ENCODE results near the gene EMP3. TPM values are rescaled to one million over a fixed set of nuclear protein-coding genes. Genes with fewer than 3 reads are reported as not detected.
"Not testable (repeated sequence)": the region's sequence is repeated elsewhere in the genome, so short reads cannot be mapped to it uniquely, and the experiment has no call there.

Gene EMP3
- total and polyA plus RNA-seq, 2 experiments from 2014 or later = 32.5 to 160 TPM

DNA sequence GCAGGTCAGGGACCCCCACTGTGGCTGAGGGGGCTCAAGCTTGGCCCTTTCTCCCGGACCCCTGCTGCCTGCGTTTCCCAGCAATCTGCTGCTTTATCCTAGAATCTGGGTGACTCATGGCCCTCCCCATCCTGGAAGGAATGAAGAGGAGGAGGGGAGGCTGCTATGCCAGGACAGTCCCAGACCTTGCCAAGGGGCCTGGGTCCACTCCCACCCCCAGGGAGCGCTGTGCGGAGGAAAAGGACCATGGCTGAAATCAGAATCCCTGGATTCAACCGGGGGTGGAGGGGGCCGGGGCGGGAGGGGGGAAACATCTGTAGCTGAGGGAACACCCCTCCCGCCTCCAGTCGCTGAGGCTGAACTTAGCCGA, 35.0 kb upstream of the EMP3 start:
- TF ChIP-seq, protein P1, sequence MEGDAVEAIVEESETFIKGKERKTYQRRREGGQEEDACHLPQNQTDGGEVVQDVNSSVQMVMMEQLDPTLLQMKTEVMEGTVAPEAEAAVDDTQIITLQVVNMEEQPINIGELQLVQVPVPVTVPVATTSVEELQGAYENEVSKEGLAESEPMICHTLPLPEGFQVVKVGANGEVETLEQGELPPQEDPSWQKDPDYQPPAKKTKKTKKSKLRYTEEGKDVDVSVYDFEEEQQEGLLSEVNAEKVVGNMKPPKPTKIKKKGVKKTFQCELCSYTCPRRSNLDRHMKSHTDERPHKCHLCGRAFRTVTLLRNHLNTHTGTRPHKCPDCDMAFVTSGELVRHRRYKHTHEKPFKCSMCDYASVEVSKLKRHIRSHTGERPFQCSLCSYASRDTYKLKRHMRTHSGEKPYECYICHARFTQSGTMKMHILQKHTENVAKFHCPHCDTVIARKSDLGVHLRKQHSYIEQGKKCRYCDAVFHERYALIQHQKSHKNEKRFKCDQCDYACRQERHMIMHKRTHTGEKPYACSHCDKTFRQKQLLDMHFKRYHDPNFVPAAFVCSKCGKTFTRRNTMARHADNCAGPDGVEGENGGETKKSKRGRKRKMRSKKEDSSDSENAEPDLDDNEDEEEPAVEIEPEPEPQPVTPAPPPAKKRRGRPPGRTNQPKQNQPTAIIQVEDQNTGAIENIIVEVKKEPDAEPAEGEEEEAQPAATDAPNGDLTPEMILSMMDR (IDR thresholded peaks at IDR 0.05; ENCODE audit: low read depth, low read length) = peak; percentile 21
- no peaks in the 10 kb centered on the region for H3K27me3 ChIP-seq
- peaks cover 10% of the 10 kb centered on the region for H3K36me3 ChIP-seq
- H3K4me1 ChIP-seq (ENCODE audit: low read depth) = no peaks in the 10 kb centered on the region
- no peaks in the 10 kb centered on the region for H3K9me3 ChIP-seq (ENCODE audit: low read depth)
- H3K4me3 ChIP-seq = no peak overlapping the region
- DNase-seq (ENCODE audit: low read depth in 1 of 2, low spot score in 1 of 2) = peak; percentile 28 to 46
- no peak overlapping the region for H3K27ac ChIP-seq

DNA sequence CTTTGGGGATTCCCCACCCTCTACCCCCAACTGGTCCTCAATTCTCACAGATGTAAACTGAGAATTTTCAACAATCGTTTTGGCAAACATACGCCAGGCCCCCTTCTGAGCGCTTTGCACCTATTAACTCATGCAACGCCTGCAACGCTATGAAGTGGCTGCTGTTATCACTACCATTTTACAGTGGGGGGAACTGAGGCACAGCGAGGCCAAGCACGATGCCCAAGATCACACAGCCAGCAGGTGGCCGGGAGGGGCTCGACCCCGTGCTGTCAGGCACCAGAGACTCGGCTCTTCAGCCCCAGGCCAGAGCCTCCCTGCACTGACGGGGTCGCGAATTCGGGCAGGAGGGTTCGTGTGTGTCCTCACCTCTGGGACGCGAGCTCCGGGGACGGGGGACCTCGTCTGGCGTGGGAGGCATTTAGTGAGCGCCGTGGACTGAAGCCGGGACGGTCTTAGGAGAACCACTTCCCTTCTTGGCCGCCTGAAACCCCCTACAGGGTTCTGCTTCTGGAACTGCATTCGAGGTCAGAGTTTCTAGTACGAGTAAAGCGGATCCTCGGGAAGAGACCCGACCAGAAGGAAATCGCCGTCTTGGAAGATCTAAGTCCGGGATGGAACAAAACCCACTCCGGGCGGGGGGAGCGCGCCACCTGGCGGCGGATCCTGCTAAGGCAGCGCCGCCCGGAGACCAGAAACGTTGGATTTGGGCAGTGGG, 34.4 kb upstream of the EMP3 start:
- Histone ChIP-seq H3K9me3 (ENCODE audit: low read depth) (no peaks in the 10 kb centered on the region), H3K36me3 (peaks cover 8% of the 10 kb centered on the region), H3K27me3 (no peaks in the 10 kb centered on the region), H3K4me3 (peak overlapping the region; percentile 26), H3K4me1 (ENCODE audit: low read depth) (no peaks in the 10 kb centered on the region), H3K27ac (no peak overlapping the region)
- TF ChIP-seq, protein P1 (IDR thresholded peaks at IDR 0.05; ENCODE audit: low read depth, low read length) = peak; percentile 97
- peak; percentile 83 to 89 for DNase-seq (ENCODE audit: low read depth in 1 of 2, low spot score in 1 of 2)

DNA sequence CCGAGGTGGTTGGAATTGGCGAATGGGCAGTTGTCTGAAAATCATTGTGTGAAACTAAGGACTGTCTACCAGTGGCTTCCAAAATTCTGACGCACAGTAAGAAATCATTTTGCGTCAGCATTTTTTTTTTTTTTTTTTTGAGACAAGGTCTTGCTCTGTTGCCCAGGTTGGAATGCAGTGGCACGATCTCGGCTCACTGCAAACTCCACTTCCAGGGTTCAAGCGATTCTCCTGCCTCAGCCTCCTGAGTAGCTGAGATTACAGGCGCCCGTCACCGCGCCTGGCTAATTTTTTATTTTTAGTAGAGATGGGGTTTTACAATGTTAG, 33.9 kb upstream of the EMP3 start:
- H3K9me3 ChIP-seq (ENCODE audit: low read depth); H3K27ac ChIP-seq; H3K36me3 ChIP-seq; H3K4me3 ChIP-seq; H3K27me3 ChIP-seq; H3K4me1 ChIP-seq (ENCODE audit: low read depth); DNase-seq (ENCODE audit: low read depth in 1 of 2, low spot score in 1 of 2): not testable (repeated sequence)

DNA sequence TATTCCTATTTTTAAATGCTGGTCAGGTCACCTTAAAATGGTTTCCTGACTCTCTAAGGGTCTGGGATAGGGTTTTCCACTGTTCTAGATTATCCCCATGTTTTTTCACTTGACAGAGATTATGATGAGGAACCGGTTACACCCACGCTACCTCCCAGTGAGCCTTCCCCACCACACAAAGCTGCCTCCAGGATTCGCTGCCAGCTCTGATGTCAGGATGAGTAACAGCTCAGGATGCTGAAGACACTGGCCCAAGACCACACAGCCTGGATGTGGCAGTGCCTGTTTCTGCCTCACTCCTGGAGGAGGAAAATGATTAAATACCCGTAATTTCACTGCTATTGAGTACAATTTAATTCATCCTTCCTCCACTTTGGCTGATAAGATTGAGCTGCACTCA, 32.6 kb upstream of the EMP3 start:
- Histone ChIP-seq H3K4me1 (ENCODE audit: low read depth) (no peaks in the 10 kb centered on the region), H3K36me3 (no peaks in the 10 kb centered on the region), H3K9me3 (ENCODE audit: low read depth) (no peaks in the 10 kb centered on the region), H3K27ac (no peak overlapping the region), H3K4me3 (no peak overlapping the region), H3K27me3 (no peaks in the 10 kb centered on the region)
- DNase-seq (ENCODE audit: low read depth in 1 of 2, low spot score in 1 of 2) = peak in 1 of 2 donors; percentile 83
- TF ChIP-seq, protein P1 (IDR thresholded peaks at IDR 0.05; ENCODE audit: low read depth, low read length) = no peak

DNA sequence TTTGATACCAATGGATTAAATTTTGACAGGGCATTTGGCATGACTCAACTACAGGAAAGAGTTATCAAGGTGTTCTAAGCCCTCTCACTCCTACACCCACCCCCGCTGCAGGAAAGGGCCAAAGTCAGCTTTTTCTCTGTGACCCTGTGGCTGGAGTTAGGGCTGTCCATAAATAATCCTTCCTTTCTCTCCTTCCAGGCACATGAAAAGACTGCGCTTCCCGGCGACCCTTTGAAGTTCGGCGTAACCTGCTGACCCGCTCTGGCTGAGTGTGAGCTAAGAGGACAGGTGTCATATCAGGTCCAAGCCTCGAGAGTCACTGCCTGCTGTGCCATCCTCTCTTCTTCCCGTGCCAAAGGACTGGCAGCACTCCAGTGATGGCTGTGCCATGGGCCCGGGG, 29.9 kb upstream of the EMP3 start:
- Histone ChIP-seq H3K27ac (no peak overlapping the region), H3K9me3 (ENCODE audit: low read depth) (no peaks in the 10 kb centered on the region), H3K4me3 (no peak overlapping the region), H3K4me1 (ENCODE audit: low read depth) (no peaks in the 10 kb centered on the region), H3K27me3 (no peaks in the 10 kb centered on the region), H3K36me3 (no peaks in the 10 kb centered on the region)
- DNase-seq (ENCODE audit: low read depth in 1 of 2, low spot score in 1 of 2) = no peak
- TF ChIP-seq, protein P1 (IDR thresholded peaks at IDR 0.05; ENCODE audit: low read depth, low read length) = no peak

DNA sequence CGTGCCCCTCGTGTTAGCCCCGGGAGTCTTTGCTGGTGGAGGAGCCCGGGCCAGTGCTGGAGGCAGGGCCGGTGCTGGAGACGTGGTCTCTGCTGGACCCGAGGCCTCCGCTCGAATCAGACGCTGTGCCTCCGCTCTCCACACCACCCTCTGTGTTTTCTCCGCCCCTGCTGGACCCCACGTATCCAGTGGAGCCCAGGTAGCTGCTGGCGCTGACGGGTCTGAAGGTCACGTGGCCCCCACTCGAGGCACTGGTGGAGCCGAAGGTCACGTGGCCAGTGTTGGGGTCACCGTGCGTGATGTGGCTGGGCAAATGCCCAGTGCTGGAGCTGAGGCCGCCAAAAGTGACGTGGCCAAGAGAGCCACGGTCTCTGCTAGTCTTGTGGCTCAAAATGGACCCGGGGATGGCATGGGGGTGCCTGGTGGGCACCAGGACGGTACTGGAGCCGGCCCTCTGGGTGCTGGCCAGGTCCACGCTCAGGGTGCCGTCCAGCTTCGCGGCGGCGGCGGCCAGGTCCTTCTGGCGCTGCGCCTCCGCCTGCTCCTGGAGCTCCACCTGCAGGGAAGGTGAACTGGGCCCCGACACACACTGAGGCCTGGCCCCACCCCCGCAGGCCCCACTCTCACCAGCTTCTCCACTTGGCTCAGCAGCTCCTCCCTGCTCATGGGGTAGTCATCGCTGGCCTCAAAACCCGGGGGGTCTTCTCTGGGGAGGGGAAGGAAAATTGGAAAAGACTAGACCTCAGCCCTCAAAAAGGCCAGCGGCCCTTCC, 28.2 kb upstream of the EMP3 start:
- Histone ChIP-seq H3K36me3 (no peaks in the 10 kb centered on the region), H3K27ac (no peak overlapping the region), H3K4me1 (ENCODE audit: low read depth) (no peaks in the 10 kb centered on the region), H3K4me3 (no peak overlapping the region), H3K9me3 (ENCODE audit: low read depth) (no peaks in the 10 kb centered on the region), H3K27me3 (no peaks in the 10 kb centered on the region)
- no peak for DNase-seq (ENCODE audit: low read depth in 1 of 2, low spot score in 1 of 2)
- TF ChIP-seq, protein P1 (IDR thresholded peaks at IDR 0.05; ENCODE audit: low read depth, low read length) = no peak
